ENCODE measurements around the gene NUTF2. TPM values are rescaled to one million over a fixed set of nuclear protein-coding genes. Genes with fewer than 3 reads are reported as not detected.
A peak's percentile ranks its signal among the peaks of the same experiment; 100 is the strongest.

NUTF2 gene
- total and polyA plus RNA-seq, 10 of the 15 experiments (the other 5 are each of a cell fraction or from before 2014, with no cell fraction given) = 116 to 342 (median 202) TPM

GRCh38 chr16:67917852-67918236 lies 71.1 kb downstream of the NUTF2 start:
- no peaks in the 10 kb centered on the region for H3K79me2 ChIP-seq (ENCODE audit: control insufficient read depth, insufficient read depth, low read length)
- intact Hi-C loops (cut with micrococcal nuclease; ENCODE audit: unreplicated experiment) = no loop called here
- H3K27ac ChIP-seq (ENCODE audit: control insufficient read depth, insufficient read depth) = no peak overlapping the region
- ChIA-PET CTCF (no interaction called here), RAD21 (ENCODE audit: unreplicated experiment) (no interaction called here), POLR2A (no interaction called here), SMC1A (ENCODE audit: uncharacterized antibody, unreplicated experiment) (interaction anchor here (1.1 kb wide), 1 partner anchor 245 kb away, joined by 3 read pairs; no protein-coding TSS in a partner anchor)
- no peaks in the 10 kb centered on the region for H3K9me3 ChIP-seq (replicated peaks; ENCODE audit: control insufficient read depth, insufficient read depth, low read length)
- peaks cover 0 to 3% of the 10 kb centered on the region in 2 experiments; a peak in 1 of 4 replicates for H3K36me3 ChIP-seq (ENCODE audit: control insufficient read depth in 2 of 2, insufficient read depth in 2 of 2, low read length in 1 of 2)
- WGBS (ENCODE audit: insufficient coverage, insufficient replicate concordance, low lambda C conversion rate, missing lambda C conversion rate) = 65% methylated on average over 4 of the region's 4 CpGs
- no peaks in the 10 kb centered on the region for H3K27me3 ChIP-seq (replicated peaks in 1 of 2; ENCODE audit: control insufficient read depth in 2 of 2, insufficient read depth in 2 of 2, low read length in 1 of 2)
- peak; percentile 33; the same call in 1 of the 3 replicates for ATAC-seq
- no peak for FAIRE-seq
- no peak for DNase-seq (ENCODE audit: low read depth, low spot score)
- H3K9ac ChIP-seq (ENCODE audit: control insufficient read depth, insufficient read depth, low read length) = no peak overlapping the region
- H3K4me3 ChIP-seq = no peak overlapping the region
- no TSS peak for BruUV-seq (replicated peaks)
- H2AFZ ChIP-seq (ENCODE audit: control insufficient read depth, low read depth, low read length) = no peak overlapping the region
- no peaks in the 10 kb centered on the region for H4K20me1 ChIP-seq (ENCODE audit: control insufficient read depth, insufficient read depth)
- no peak overlapping the region for H3K4me2 ChIP-seq (ENCODE audit: control insufficient read depth, insufficient read depth)
- H3K4me1 ChIP-seq (ENCODE audit: control insufficient read depth, insufficient read depth, low read length) = no peaks in the 10 kb centered on the region
- no peak for TF ChIP-seq ZBTB11 (CRISPR knock-in tag; IDR thresholded peaks at IDR 0.05)
- TF ChIP-seq CBFB (IDR thresholded peaks at IDR 0.05; ENCODE audit: low read depth) = no peak
- no peak for TF ChIP-seq RELB (IDR thresholded peaks at IDR 0.05; ENCODE audit: low read depth)
- no peak for TF ChIP-seq IRF5 (IDR thresholded peaks at IDR 0.05; ENCODE audit: borderline replicate concordance)
- in situ Hi-C loops (cut with MboI) = no loop called here

Data from GM12878 (cell line).